AML-193 (cell line): ENCODE measurements around the gene CNPY1.

Source experiments
- DNase-seq, 2 experiments: peaks; one replicate each; lab custom pipeline; 2025; lab: John Stamatoyannopoulos, UW

The CNPY1 gene

GRCh38 chr7:155488483-155489127 is 57.8 kb downstream of the CNPY1 start:
- no peak for DNase-seq

- DNase-seq, result no peak
These were observed 58.6 kb downstream of the CNPY1 start for GRCh38 chr7:155487509-155488482.

- no peak for DNase-seq
These were observed 59.4 kb downstream of the CNPY1 start for GRCh38 chr7:155486783-155487508.

GRCh38 chr7:155484483-155485399 is 61.6 kb downstream of the CNPY1 start:
- no peak for DNase-seq

- no peak for DNase-seq
These were observed 62.5 kb downstream of the CNPY1 start for GRCh38 chr7:155483868-155484325.

DNA sequence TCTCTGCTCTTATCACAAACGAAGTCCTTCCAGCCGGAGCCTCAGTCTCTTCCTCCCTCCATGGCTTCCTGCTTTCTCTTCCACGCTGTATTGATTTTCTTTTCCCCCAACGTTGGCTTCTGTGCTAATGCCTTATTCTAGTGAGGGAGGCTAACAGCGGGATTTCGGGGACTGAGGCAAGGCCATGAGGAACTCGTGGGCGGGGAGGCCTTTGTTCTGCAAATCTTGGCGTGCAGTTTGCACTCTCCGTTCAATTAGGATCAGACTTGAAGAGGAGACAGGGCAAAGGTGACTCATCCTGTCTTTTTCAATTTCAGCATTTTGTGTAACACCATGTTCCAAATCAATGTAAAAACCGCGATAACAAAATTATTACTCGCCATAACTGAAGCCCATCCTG is 63.1 kb downstream of the CNPY1 start:
- DNase-seq, result no peak

DNA sequence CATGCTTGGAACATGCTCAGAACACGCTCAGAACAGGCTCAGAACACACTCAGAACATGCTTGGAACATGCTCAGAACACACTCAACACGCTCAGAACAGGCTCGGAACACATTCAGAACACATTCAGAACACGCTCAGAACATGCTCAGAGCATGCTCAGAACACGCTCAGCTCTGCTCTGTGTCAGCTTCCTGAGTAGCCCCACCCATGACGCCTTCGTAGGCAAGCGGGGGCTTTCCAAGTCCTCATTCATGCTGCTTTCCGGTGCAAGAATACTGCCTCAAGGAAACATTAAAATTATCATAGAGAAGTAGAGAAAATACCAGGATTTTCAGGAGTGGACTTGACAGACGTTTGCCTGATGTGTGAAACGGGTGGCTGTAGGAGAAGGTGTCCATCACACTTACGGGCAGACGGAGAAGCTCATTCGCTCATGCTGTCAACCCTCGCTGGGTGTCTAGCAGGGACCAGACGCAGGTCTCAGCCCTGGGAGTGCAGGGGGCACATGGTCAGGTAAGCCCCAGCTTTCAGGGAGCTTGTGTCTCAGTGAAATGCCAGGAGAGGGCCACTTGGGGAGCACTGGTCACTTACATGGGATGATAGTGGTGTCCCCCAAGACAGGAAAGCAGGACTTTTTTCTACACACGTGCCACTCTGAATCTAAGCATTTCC is 63.7 kb downstream of the CNPY1 start:
- no peak for DNase-seq

- DNase-seq, result no peak
These were observed 64.6 kb downstream of the CNPY1 start for GRCh38 chr7:155481764-155482163.

DNA sequence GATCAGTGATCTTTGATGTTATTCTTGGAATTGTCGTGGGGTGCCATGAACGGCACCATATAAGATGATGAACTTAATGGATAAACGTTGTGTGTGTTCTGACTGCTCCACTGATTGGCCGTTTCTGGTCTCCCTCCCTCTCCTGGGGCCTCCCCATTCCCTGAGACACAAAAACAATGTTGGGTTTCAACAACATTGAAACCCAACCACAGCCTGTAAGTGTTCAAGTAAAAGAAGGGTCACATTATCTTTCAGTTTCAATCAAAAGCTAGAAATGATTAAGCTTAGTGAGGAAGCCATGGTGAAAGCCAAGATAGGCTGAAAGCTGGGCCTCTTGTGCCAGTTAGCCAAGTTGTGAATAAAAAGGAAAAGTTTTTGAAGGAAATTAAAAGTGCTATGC is 68.9 kb downstream of the CNPY1 start:
- no peak for DNase-seq

DNA sequence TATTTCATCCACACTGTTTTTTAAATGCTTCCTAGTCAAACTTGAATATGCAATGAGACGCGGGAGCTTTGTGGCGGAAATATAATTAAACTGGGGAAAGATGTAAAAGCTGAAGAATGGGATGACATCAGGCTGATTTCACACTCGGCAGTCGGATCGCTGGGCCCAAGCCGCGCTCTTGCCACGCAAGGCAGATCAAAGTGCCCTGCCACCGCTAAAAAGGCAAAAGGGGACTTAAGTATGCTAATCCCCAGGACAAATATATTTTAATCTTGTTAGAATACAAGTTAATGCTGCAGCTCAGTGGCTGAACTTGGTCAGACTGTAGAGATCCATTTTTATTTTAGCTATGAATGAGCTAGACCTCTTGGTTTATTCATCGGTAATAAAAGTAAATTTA is 74.6 kb downstream of the CNPY1 start:
- DNase-seq, result no peak

GRCh38 chr7:155470686-155471638 is 75.4 kb downstream of the CNPY1 start:
- no peak for DNase-seq

DNA sequence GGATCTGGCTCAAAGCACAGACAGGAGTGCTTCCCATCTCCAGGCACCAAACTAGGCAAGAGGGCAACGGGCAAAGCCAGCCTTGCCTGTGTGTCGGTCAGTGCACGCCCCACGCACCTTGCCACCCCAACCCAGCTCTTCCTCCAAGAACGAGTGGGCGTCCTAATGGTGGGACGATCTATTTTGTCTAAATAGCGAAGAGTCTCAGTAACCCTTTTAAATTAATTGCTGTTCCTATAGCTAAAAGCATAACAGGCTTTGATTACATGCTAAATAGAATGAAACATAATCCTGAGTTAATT is 76.2 kb downstream of the CNPY1 start:
- DNase-seq, result no peak

DNA sequence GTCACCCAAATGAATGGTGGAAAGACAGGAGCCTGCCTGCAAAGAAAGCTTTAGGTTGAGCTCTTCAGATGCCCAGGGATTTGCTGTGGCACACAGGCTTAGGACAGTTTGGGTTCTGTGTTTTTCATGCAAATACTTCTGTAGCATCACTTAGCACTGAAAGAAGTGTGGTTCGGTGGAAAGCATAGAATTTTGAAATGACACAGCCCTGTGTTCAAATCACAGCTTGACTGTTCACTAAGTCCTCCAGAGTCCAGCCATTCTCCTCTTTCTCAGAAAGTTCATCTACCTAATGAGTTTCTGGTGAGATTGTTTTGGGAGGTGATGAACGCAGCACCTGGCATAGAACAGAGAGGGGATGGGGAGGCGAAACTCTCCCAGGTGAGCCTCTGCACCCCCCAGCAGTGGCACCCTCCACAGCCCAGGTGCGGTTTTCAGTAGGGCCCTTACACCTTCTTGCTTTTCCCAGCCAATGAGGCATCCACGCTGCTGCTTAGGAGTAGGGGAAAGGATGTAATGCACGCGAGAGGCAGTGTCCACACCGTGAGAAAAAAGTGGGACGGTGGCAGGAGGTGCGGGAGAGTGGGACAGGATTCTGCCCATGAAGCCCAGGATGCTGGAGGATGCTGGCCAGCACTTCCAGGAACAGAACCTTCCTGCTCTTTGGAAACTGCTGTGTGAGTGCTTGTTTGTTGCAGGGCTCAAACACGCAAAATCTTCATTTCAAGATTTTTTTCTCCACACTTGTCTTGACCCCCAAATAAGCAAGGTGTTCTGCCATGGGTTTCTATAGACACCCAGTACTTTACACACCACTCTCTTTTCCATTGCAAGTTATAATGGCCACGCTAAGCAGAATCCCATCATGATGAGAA is 76.8 kb downstream of the CNPY1 start:
- DNase-seq, result no peak

GRCh38 chr7:155468785-155469148 is 77.6 kb downstream of the CNPY1 start:
- no peak for DNase-seq

- no peak for DNase-seq
These were observed 78.2 kb downstream of the CNPY1 start for GRCh38 chr7:155467846-155468784.

DNA sequence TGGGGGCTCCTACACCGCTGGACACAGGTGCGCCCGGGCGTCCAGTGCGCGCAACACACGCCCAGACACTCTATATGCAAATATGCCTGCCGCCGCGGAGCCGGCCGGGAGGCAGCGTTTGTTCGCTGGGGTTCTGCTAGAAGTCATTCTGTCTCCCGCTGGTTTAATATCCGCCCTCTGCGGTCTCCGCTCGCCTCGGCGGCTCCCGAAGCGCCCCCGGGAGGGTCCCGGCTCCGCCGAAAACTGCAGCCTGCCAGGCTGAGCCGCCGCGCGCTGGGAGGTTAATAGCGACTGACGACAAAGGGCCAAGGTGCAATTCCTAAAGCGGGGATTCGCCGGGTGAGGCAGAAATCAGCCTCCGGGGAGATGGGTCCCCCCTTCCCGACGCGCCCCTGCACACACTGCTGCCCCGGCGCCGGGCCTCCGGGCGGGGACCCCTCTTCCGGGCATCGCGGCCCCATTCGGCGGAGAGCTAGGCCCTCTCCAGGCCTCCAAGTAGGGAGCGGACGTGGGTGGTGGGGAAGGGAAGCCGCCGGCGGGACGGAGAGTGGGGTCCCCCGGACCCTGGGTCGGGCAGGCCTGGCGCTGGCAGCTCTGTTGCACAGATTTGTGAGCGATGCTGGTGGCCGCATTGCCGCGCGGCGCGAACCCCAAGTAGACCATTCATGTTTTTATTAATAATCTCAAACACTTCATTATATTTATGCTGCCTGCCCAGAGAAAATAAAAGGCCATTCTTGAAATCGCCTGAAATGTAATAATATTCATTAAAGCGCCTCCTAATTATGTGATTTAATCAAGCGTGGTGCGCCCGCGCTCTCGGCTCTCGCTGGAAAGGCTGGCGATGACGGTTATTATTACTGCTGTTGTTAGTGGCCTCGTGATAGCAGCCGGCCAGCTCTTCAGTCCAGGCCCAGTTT is 79.3 kb downstream of the CNPY1 start:
- DNase-seq, result no peak
